ENCODE data around the gene MRPL17.

- no peak for TF ChIP-seq CTCF (conservative IDR thresholded peaks at IDR 0.05; ENCODE audit: low read length)
- no peak for TF ChIP-seq EZH2phosphoT487 (IDR thresholded peaks at IDR 0.05; ENCODE audit: borderline replicate concordance, low read depth, low read length)
These were observed 36.6 kb downstream of the MRPL17 start for GRCh38 chr11:6646576-6646917.
